ENCODE results near the gene YBX3. TPM values are rescaled to one million over a fixed set of nuclear protein-coding genes. Genes with fewer than 3 reads are reported as not detected.

Gene YBX3
- total RNA-seq, 6 experiments from 2014 or later, result 16.0 to 34.2 (median 23.2) TPM

DNA sequence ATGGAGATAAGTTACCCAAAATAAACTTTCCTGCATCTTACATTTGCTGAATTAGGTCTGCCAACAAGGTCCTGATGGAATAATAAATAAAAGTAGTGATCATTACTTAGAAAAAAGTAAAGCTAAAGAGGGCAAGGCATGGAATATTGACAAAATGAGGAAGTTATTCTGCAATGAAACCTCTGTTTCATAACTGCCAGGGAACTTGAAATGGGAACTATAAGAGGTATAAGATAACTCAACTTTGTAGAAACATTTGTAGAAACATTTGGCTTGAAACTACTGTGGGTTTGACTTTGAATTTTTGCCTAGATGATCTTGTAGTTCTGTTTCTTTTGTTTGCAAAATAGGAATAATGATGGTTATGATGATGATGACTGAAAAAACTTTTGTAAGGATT, 18.7 kb upstream of the YBX3 start:
- Histone ChIP-seq H3K27ac (no peak overlapping the region), H3K36me3 (no peaks in the 10 kb centered on the region), H3K4me3 (no peak overlapping the region), H3K4me1 (no peaks in the 10 kb centered on the region), H3K9me3 (no peaks in the 10 kb centered on the region), H3K27me3 (no peaks in the 10 kb centered on the region)
- intact Hi-C loops (cut with DNase I), result no loop called here
- ATAC-seq, result no peak
- DNase-seq, result no peak
- TF ChIP-seq, protein P1, sequence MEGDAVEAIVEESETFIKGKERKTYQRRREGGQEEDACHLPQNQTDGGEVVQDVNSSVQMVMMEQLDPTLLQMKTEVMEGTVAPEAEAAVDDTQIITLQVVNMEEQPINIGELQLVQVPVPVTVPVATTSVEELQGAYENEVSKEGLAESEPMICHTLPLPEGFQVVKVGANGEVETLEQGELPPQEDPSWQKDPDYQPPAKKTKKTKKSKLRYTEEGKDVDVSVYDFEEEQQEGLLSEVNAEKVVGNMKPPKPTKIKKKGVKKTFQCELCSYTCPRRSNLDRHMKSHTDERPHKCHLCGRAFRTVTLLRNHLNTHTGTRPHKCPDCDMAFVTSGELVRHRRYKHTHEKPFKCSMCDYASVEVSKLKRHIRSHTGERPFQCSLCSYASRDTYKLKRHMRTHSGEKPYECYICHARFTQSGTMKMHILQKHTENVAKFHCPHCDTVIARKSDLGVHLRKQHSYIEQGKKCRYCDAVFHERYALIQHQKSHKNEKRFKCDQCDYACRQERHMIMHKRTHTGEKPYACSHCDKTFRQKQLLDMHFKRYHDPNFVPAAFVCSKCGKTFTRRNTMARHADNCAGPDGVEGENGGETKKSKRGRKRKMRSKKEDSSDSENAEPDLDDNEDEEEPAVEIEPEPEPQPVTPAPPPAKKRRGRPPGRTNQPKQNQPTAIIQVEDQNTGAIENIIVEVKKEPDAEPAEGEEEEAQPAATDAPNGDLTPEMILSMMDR (IDR thresholded peaks at IDR 0.05), result no peak
- no peak for TF ChIP-seq POLR2A (IDR thresholded peaks at IDR 0.05)

DNA sequence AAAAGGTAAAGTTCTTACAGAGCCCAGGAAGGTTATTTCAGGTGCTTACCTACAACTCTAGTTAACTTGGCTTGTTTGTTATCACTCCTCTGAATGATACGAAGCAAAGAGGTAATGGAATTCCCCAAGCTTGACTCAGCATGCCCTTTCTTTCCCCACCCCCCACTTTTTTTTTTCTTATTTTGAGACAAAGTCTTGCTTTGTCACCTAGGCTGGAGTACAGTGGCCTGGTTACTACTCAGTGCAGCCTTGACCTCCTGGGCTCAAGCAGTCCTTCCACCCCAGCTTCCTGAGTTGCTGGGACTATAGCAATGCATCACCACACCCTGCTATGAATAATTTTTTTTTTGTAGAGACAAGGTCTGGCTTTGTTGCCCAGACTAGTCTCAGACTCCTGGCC, 17.1 kb upstream of the YBX3 start:
- Histone ChIP-seq H3K27me3 (no peaks in the 10 kb centered on the region), H3K4me1 (no peaks in the 10 kb centered on the region), H3K9me3 (no peaks in the 10 kb centered on the region), H3K36me3 (no peaks in the 10 kb centered on the region), H3K4me3 (no peak overlapping the region), H3K27ac (no peak overlapping the region)
- no peak for ATAC-seq
- no peak for TF ChIP-seq POLR2A (IDR thresholded peaks at IDR 0.05)
- TF ChIP-seq, protein P1 (IDR thresholded peaks at IDR 0.05), result no peak
- DNase-seq, result no peak
- 33% methylated on average over 1 of the region's 1 CpG for WGBS (ENCODE audit: insufficient coverage, low coverage, low lambda C conversion rate, missing lambda C conversion rate)
- intact Hi-C loops (cut with DNase I), result no loop called here

DNA sequence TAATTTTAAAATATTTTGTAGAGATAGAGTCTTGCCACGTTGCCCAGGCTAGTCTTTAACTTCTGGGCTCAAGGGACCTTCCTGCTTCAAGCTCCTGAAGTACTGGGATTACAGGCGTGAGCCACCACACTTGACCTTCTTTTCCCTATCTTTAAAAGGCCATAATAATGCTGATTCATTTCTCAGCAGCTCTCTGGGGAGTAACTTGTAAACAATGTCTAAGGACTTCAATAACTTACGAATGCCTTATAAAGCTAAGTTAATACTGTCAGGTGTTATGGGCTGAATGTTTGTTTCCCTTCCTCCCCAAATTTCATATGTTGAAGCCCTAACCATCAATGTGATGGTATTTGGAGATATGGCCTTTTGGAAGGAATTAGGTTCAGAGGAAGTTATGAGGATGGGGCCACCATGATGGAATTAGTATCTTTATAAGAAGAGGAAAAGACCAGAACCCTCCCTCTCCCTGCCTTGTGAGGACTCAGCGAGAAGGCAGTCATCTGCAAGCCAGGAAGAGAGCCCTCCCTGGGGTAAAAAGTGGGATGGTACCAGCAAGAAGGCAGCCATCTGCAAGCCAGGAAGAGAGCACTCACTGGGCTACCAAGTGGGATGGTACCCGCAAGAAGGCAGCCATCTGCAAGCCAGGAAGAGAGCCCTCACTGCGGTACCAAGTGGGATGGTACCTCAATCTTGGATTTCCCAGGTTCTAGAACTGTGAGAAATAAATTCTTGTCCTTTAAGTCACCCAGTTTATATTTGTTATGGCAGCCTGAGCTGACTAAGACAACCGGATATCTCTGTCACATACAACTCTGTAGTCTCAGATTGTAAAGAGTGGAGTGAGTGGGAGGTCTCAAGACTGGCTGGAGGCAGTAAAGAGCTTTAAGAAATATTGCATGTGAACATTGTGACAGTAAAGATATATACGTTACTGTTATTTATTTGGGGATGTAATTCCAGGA, 16.3 kb upstream of the YBX3 start:
- 49% methylated on average over 8 of the region's 8 CpGs for WGBS (ENCODE audit: insufficient coverage, low coverage, low lambda C conversion rate, missing lambda C conversion rate)
- ATAC-seq (no peak), DNase-seq (no peak)
- TF ChIP-seq POLR2A (IDR thresholded peaks at IDR 0.05), result no peak
- TF ChIP-seq, protein P1 (IDR thresholded peaks at IDR 0.05), result no peak
- H3K36me3 ChIP-seq, result no peaks in the 10 kb centered on the region
- no peak overlapping the region for H3K4me3 ChIP-seq
- no peak overlapping the region for H3K27ac ChIP-seq
- no peaks in the 10 kb centered on the region for H3K4me1 ChIP-seq
- intact Hi-C loops (cut with DNase I), result no loop called here
- no peaks in the 10 kb centered on the region for H3K27me3 ChIP-seq
- H3K9me3 ChIP-seq, result no peaks in the 10 kb centered on the region

DNA sequence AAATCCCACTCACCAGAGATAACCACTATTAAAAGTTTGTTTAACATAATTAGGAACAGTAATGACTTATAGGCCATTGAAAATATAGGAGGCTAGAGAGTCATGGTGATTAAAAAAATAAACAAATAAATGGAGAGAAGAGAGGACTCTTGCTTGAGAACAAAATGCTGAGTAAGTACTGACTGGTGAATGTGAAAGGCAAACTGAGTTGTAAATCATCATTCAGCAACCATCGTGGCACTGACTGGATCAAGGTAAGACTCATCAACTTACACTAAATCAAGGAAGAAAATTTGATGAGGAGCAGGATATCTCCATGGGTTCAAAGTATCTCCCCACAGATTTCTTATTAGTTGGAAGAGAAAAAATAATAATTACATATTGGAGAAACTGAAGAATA, 14.1 kb upstream of the YBX3 start:
- ATAC-seq (no peak), DNase-seq (no peak)
- Histone ChIP-seq H3K27me3 (no peaks in the 10 kb centered on the region), H3K9me3 (no peaks in the 10 kb centered on the region), H3K4me1 (no peaks in the 10 kb centered on the region), H3K4me3 (no peak overlapping the region), H3K36me3 (no peaks in the 10 kb centered on the region), H3K27ac (no peak overlapping the region)
- intact Hi-C loops (cut with DNase I), result no loop called here
- TF ChIP-seq POLR2A (IDR thresholded peaks at IDR 0.05), result no peak
- TF ChIP-seq, protein P1 (IDR thresholded peaks at IDR 0.05), result no peak
- 56% methylated on average over 1 of the region's 1 CpG for WGBS (ENCODE audit: insufficient coverage, low coverage, low lambda C conversion rate, missing lambda C conversion rate)

Data from right lobe of liver (tissue), 6 donors.